ENCODE results near the gene ZSWIM3.
A peak's percentile ranks its signal among the peaks of the same experiment; 100 is the strongest.

ZSWIM3 gene

GRCh38 chr20:45835825-45836224 is 21.6 kb upstream of the ZSWIM3 start (continued):
- TF ChIP-seq OSR1 (CRISPR knock-in tag; IDR thresholded peaks at IDR 0.05) (no peak), TOX (CRISPR knock-in tag; IDR thresholded peaks at IDR 0.05; ENCODE audit: borderline replicate concordance) (no peak), ARNTL (CRISPR knock-in tag; IDR thresholded peaks at IDR 0.05; ENCODE audit: borderline replicate concordance, low read depth) (no peak)

- TF ChIP-seq PATZ1 (CRISPR knock-in tag; IDR thresholded peaks at IDR 0.05; ENCODE audit: borderline replicate concordance) = no peak
- TF ChIP-seq ESRRG (CRISPR knock-in tag; IDR thresholded peaks at IDR 0.05) = no peak
- TF ChIP-seq ZFP3 (CRISPR knock-in tag; IDR thresholded peaks at IDR 0.05) = no peak
- no peak for TF ChIP-seq CSDC2 (CRISPR knock-in tag; IDR thresholded peaks at IDR 0.05)
- TF ChIP-seq TCF4 (CRISPR knock-in tag; IDR thresholded peaks at IDR 0.05; ENCODE audit: borderline replicate concordance) = peak; percentile 62; the same call in 1 of the 2 replicates
- no peak for TF ChIP-seq BACH2 (CRISPR knock-in tag; IDR thresholded peaks at IDR 0.05; ENCODE audit: borderline replicate concordance)
- TF ChIP-seq ISL1 (CRISPR knock-in tag; IDR thresholded peaks at IDR 0.05) = no peak
- TF ChIP-seq ZC3H10 (CRISPR knock-in tag; IDR thresholded peaks at IDR 0.05) = no peak
- ATAC-seq = no peak
Measured at GRCh38 chr20:45836841-45837240, 20.6 kb upstream of the ZSWIM3 start.

- TF ChIP-seq PATZ1 (CRISPR knock-in tag; IDR thresholded peaks at IDR 0.05; ENCODE audit: borderline replicate concordance) = no peak
- TF ChIP-seq ZNF565 (CRISPR knock-in tag; conservative IDR thresholded peaks at IDR 0.05; ENCODE audit: low read depth) = no peak
- TF ChIP-seq, protein P1, sequence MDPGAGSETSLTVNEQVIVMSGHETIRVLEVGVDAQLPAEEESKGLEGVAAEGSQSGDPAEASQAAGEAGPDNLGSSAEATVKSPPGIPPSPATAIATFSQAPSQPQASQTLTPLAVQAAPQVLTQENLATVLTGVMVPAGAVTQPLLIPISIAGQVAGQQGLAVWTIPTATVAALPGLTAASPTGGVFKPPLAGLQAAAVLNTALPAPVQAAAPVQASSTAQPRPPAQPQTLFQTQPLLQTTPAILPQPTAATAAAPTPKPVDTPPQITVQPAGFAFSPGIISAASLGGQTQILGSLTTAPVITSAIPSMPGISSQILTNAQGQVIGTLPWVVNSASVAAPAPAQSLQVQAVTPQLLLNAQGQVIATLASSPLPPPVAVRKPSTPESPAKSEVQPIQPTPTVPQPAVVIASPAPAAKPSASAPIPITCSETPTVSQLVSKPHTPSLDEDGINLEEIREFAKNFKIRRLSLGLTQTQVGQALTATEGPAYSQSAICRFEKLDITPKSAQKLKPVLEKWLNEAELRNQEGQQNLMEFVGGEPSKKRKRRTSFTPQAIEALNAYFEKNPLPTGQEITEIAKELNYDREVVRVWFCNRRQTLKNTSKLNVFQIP (CRISPR knock-in tag; IDR thresholded peaks at IDR 0.05; ENCODE audit: borderline replicate concordance, low read depth) = no peak
- TF ChIP-seq CSDC2 (CRISPR knock-in tag; IDR thresholded peaks at IDR 0.05) = no peak
- TF ChIP-seq ZNF8 (CRISPR knock-in tag; IDR thresholded peaks at IDR 0.05) = no peak
- TF ChIP-seq, protein P2, sequence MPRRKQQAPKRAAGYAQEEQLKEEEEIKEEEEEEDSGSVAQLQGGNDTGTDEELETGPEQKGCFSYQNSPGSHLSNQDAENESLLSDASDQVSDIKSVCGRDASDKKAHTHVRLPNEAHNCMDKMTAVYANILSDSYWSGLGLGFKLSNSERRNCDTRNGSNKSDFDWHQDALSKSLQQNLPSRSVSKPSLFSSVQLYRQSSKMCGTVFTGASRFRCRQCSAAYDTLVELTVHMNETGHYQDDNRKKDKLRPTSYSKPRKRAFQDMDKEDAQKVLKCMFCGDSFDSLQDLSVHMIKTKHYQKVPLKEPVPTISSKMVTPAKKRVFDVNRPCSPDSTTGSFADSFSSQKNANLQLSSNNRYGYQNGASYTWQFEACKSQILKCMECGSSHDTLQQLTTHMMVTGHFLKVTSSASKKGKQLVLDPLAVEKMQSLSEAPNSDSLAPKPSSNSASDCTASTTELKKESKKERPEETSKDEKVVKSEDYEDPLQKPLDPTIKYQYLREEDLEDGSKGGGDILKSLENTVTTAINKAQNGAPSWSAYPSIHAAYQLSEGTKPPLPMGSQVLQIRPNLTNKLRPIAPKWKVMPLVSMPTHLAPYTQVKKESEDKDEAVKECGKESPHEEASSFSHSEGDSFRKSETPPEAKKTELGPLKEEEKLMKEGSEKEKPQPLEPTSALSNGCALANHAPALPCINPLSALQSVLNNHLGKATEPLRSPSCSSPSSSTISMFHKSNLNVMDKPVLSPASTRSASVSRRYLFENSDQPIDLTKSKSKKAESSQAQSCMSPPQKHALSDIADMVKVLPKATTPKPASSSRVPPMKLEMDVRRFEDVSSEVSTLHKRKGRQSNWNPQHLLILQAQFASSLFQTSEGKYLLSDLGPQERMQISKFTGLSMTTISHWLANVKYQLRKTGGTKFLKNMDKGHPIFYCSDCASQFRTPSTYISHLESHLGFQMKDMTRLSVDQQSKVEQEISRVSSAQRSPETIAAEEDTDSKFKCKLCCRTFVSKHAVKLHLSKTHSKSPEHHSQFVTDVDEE (CRISPR knock-in tag; IDR thresholded peaks at IDR 0.05) = no peak
- no peak for TF ChIP-seq BACH2 (CRISPR knock-in tag; IDR thresholded peaks at IDR 0.05; ENCODE audit: borderline replicate concordance)
- TF ChIP-seq ZNF70 (CRISPR knock-in tag; IDR thresholded peaks at IDR 0.05) = no peak
- no peak for TF ChIP-seq ZFP30 (CRISPR knock-in tag; IDR thresholded peaks at IDR 0.05)
- no peak for TF ChIP-seq GLIS3 (CRISPR knock-in tag; IDR thresholded peaks at IDR 0.05)
- no peak for TF ChIP-seq ESRRG (CRISPR knock-in tag; IDR thresholded peaks at IDR 0.05)
- TF ChIP-seq ARNTL (CRISPR knock-in tag; IDR thresholded peaks at IDR 0.05; ENCODE audit: borderline replicate concordance, low read depth) = no peak
- TF ChIP-seq SNAI2 (CRISPR knock-in tag; IDR thresholded peaks at IDR 0.05) = no peak
- no peak for TF ChIP-seq PPARA (CRISPR knock-in tag; IDR thresholded peaks at IDR 0.05; ENCODE audit: borderline replicate concordance)
- no peak for TF ChIP-seq TCF4 (CRISPR knock-in tag; IDR thresholded peaks at IDR 0.05; ENCODE audit: borderline replicate concordance)
- TF ChIP-seq RARB (CRISPR knock-in tag; IDR thresholded peaks at IDR 0.05) = no peak
- TF ChIP-seq ZFP3 (CRISPR knock-in tag; IDR thresholded peaks at IDR 0.05) = no peak
- TF ChIP-seq, protein P3, sequence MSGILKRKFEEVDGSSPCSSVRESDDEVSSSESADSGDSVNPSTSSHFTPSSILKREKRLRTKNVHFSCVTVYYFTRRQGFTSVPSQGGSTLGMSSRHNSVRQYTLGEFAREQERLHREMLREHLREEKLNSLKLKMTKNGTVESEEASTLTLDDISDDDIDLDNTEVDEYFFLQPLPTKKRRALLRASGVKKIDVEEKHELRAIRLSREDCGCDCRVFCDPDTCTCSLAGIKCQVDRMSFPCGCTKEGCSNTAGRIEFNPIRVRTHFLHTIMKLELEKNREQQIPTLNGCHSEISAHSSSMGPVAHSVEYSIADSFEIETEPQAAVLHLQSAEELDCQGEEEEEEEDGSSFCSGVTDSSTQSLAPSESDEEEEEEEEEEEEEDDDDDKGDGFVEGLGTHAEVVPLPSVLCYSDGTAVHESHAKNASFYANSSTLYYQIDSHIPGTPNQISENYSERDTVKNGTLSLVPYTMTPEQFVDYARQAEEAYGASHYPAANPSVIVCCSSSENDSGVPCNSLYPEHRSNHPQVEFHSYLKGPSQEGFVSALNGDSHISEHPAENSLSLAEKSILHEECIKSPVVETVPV (CRISPR knock-in tag; IDR thresholded peaks at IDR 0.05) = no peak
- no peak for ATAC-seq
Measured at GRCh38 chr20:45840700-45841198, 16.7 kb upstream of the ZSWIM3 start.
